Endothelial cell of umbilical vein (primary cell): ENCODE results near the gene KDM4C. TPM values are rescaled to one million over a fixed set of nuclear protein-coding genes. Genes with fewer than 3 reads are reported as not detected.

Experiments
- BruUV-seq: library from RNA; stranded (reverse); fragments of 400-500 nt; replicated peaks from 2 replicates; lab custom pipeline; 2021; lab: Mats Ljungman, UMichigan
- CTCF ChIA-PET: fragments of 300-600, 350-600 bp; sonication (Branson Sonifier 250); formaldehyde crosslinking; loops from one replicate; lab custom pipeline; 2021; ENCODE audit warnings: antibody characterized with exemption, inconsistent platforms; lab: Charles Lee
- POLR2A ChIA-PET: fragments of 300-600, 350-600 bp; sonication (Branson Sonifier 250); formaldehyde crosslinking; loops from one replicate; lab custom pipeline; 2021; ENCODE audit warnings: antibody characterized with exemption, inconsistent platforms; lab: Charles Lee
- DNase-seq: peaks from one replicate; pipeline ENCODE4 v3.0.0-alpha.2; 2011; ENCODE audit warnings: low read depth, low spot score
- FAIRE-seq: peaks from 2 replicates; lab custom pipeline; 2011; peaks lifted over from hg19 to GRCh38; lab: Jason Lieb, UNC
- H2AFZ ChIP-seq: 2 replicates; pipeline ENCODE4 v1.6.0; 2012; ENCODE audit warnings: low read depth, low read length, control low read depth, inconsistent platforms
- H3K27ac ChIP-seq: 2 replicates; pipeline ENCODE4 v1.5.1; 2011; ENCODE audit warnings: low read depth, mild to moderate bottlenecking, control low read depth, low read length, moderate library complexity; ENCODE audit not compliant: insufficient read depth
- H3K27me3 ChIP-seq, 2 experiments: 2 replicates each; pipeline versions ENCODE4 v1.6.0 to v1.6.1; 2011; ENCODE audit warnings: low read length in 2 of 2, mixed read lengths in 1 of 2; ENCODE audit not compliant: control insufficient read depth in 2 of 2, insufficient read depth in 2 of 2
- H3K36me3 ChIP-seq, 2 experiments: 2 replicates in 1 of 2; 3 replicates in 1 of 2; pipeline ENCODE4 v1.5.1; 2011; ENCODE audit warnings: low read length in 2 of 2, mild to moderate bottlenecking in 1 of 2, moderate library complexity in 1 of 2; ENCODE audit not compliant: control insufficient read depth in 2 of 2, insufficient read depth in 2 of 2; ENCODE audit errors: extremely low read depth in 1 of 2
- H3K4me1 ChIP-seq: 3 replicates; pipeline ENCODE4 v1.5.1; 2011; ENCODE audit warnings: mild to moderate bottlenecking, low read length; ENCODE audit not compliant: control insufficient read depth, insufficient read depth; ENCODE audit errors: extremely low read depth
- H3K4me2 ChIP-seq: 2 replicates; pipeline ENCODE4 v1.6.1; 2011; ENCODE audit warnings: low read length, control low read depth, mixed read lengths; ENCODE audit not compliant: insufficient read depth
- H3K4me3 ChIP-seq, 3 experiments: fragments of 200-600 bp in 1 of 3; sonication (generic), shearing (Covaris generic) in 1 of 3; replicated peaks in 1 of 3; 2 replicates each; pipeline ENCODE4 v1.5.1; 2011 to 2016; ENCODE audit warnings: control low read depth in 3 of 3, low read length in 3 of 3, mild to moderate bottlenecking in 2 of 3, inconsistent platforms in 1 of 3, low read depth in 1 of 3, moderate library complexity in 1 of 3; ENCODE audit not compliant: insufficient read depth in 1 of 3
- H3K79me2 ChIP-seq: 2 replicates; pipeline ENCODE4 v1.6.0; 2012; ENCODE audit warnings: low read length, inconsistent platforms; ENCODE audit not compliant: control insufficient read depth, insufficient read depth
- H3K9ac ChIP-seq: replicated peaks from 2 replicates; pipeline ENCODE3; 2011; ENCODE audit warnings: low read length, control low read depth; ENCODE audit not compliant: insufficient read depth; ENCODE audit errors: extremely low read depth
- H3K9me1 ChIP-seq: replicated peaks from 3 replicates; pipeline ENCODE4 v1.6.0; 2011; ENCODE audit warnings: mild to moderate bottlenecking, low read length; ENCODE audit not compliant: control insufficient read depth, insufficient read depth; ENCODE audit errors: extremely low read depth
- H3K9me3 ChIP-seq: replicated peaks from 2 replicates; pipeline ENCODE4 v1.5.1; 2012; ENCODE audit warnings: low read length, inconsistent platforms; ENCODE audit not compliant: control insufficient read depth, insufficient read depth
- H4K20me1 ChIP-seq: replicated peaks from 2 replicates; pipeline ENCODE3; 2011; ENCODE audit warnings: mild to moderate bottlenecking, low read length; ENCODE audit not compliant: control insufficient read depth, insufficient read depth; ENCODE audit errors: extremely low read depth
- CTCF ChIP-seq, 2 donors: IDR thresholded peaks; 1 replicate in 1 of 2; 2 replicates in 1 of 2; pipeline ENCODE4 v1.5.1; 2011; ENCODE audit warnings: low read length in 2 of 2, mild to moderate bottlenecking in 2 of 2, moderate library complexity in 2 of 2, control low read depth in 1 of 2, inconsistent platforms in 1 of 2, low read depth in 1 of 2; ENCODE audit not compliant: insufficient read depth in 1 of 2; ENCODE audit errors: extremely low read depth in 1 of 2
- EZH2 ChIP-seq: IDR thresholded peaks from 2 replicates; pipeline ENCODE4 v1.6.1; 2012; ENCODE audit warnings: borderline replicate concordance, low read depth, mild to moderate bottlenecking, moderate library complexity, low read length, inconsistent platforms; ENCODE audit not compliant: severe bottlenecking
- FOS ChIP-seq: IDR thresholded peaks from 2 replicates; pipeline ENCODE4 v1.6.1; 2011; ENCODE audit warnings: mild to moderate bottlenecking, low read length, moderate library complexity, borderline replicate concordance; ENCODE audit not compliant: insufficient read depth
- GATA2 ChIP-seq: IDR thresholded peaks from 2 replicates; pipeline ENCODE4 v1.7.0; 2011; ENCODE audit warnings: low read depth, mild to moderate bottlenecking, moderate library complexity, mixed read lengths, low read length; ENCODE audit not compliant: insufficient read length, insufficient read depth
- JUN ChIP-seq: IDR thresholded peaks from 2 replicates; pipeline ENCODE4 v1.6.1; 2011; ENCODE audit warnings: borderline replicate concordance, low read depth; ENCODE audit not compliant: insufficient read length, insufficient read depth
- MAX ChIP-seq: IDR thresholded peaks from 2 replicates; pipeline ENCODE4 v1.6.1; 2011; ENCODE audit not compliant: insufficient read depth, insufficient read length
- MYC ChIP-seq: IDR thresholded peaks from one replicate; pipeline ENCODE4 v1.6.1; 2011; ENCODE audit warnings: mild to moderate bottlenecking, low read depth, low read length
- POLR2A ChIP-seq: IDR thresholded peaks from 2 replicates; pipeline ENCODE4 v1.6.1; 2012; ENCODE audit warnings: low read depth, mild to moderate bottlenecking, control low read depth, low read length
- POLR2AphosphoS5 ChIP-seq: IDR thresholded peaks from 2 replicates; pipeline ENCODE4 v1.6.1; 2012; ENCODE audit warnings: low read depth, mild to moderate bottlenecking, control low read depth, low read length, moderate library complexity; ENCODE audit not compliant: insufficient read depth
- dilution Hi-C: fragments of 300-500 bp; cut with MboI; formaldehyde crosslinking; loops from one replicate; pipeline ENCODE4 v1.15.0; 2019; ENCODE audit warnings: low sequenced_read_pairs; ENCODE audit not compliant: extremely low pct_ligation_motif_present
- intact Hi-C: fragments of 100-400 bp; cut with micrococcal nuclease; formaldehyde crosslinking; loops from one replicate; pipeline ENCODE4 v1.10.0; 2022
- polyA plus RNA-seq, 4 experiments: library from polyadenylated mRNA; depleted of rRNA in 3 of 4; stranded (reverse) in 3 of 4; unstranded in 1 of 4; fragments of >200 nt; gene quantifications; 2 replicates each; pipeline versions ENCODE4 v1.2.1 to v1.2.3, GENCODE V29; 2011 to 2012; ENCODE audit warnings: missing spikeins in 1 of 4
- total RNA-seq: library from RNA; stranded (reverse); gene quantifications from 2 replicates; pipeline ENCODE4 v1.2.3, GENCODE V29; 2021

The KDM4C gene
- total and polyA plus RNA-seq, 2 donors (not counting 3 experiments of a cell fraction or from before 2014, with no cell fraction given): 5.4 to 15.0 TPM

GRCh38 chr9:6900440-6900883, 142.7 kb downstream of the KDM4C start:
- Histone ChIP-seq H3K27ac (no peak overlapping the region), H3K4me3 (no peak overlapping the region), H3K4me2 (no peak overlapping the region), H3K36me3 (no peaks in the 10 kb centered on the region), H4K20me1 (no peaks in the 10 kb centered on the region), H3K9me3 (no peaks in the 10 kb centered on the region), H3K27me3 (no peaks in the 10 kb centered on the region), H3K79me2 (no peaks in the 10 kb centered on the region), H3K9me1 (no peaks in the 10 kb centered on the region), H3K9ac (no peak overlapping the region), H2AFZ (no peak overlapping the region), H3K4me1 (peaks cover 8% of the 10 kb centered on the region)
- FAIRE-seq (no peak), DNase-seq (no peak)
- no TSS peak for BruUV-seq
- intact Hi-C loops: loop anchor here (5.0 kb wide), 1 partner anchor 143 kb away; the partner anchor contains the start of gene KDM4C
- ChIA-PET CTCF (interaction anchor here (0.6 to 1.5 kb wide), 3 partner anchors 13 to 73 kb away, joined by 3 to 4 read pairs (median 3); no protein-coding TSS in a partner anchor), POLR2A (no interaction called here)
- dilution Hi-C loops: no loop called here
- TF ChIP-seq CTCF (IDR thresholded peaks at IDR 0.05; ENCODE audit: extremely low read depth in 1 of 2, insufficient read depth in 1 of 2, low read depth in 1 of 2, low read length in 2 of 2) (no peak), POLR2A (no peak), JUN (no peak), EZH2 (no peak), MAX (no peak), GATA2 (no peak), POLR2AphosphoS5 (no peak), MYC (no peak), FOS (no peak)
